Activated CD4-positive, alpha-beta T cell treated with anti-CD3 and anti-CD28 coated beads for 24 hours (primary cell): Measurements from ENCODE around the gene KIAA2012.
A peak's percentile ranks its signal among the peaks of the same experiment; 100 is the strongest.
"Not testable (repeated sequence)": the region's sequence is repeated elsewhere in the genome, so short reads cannot be mapped to it uniquely, and the experiment has no call there.

Experiments
- DNase-seq, 2 donors: peaks; one replicate each; pipeline ENCODE4 v3.0.0-alpha.2; 2020; ENCODE audit warnings: low read depth in 2 of 2

KIAA2012 gene

DNA sequence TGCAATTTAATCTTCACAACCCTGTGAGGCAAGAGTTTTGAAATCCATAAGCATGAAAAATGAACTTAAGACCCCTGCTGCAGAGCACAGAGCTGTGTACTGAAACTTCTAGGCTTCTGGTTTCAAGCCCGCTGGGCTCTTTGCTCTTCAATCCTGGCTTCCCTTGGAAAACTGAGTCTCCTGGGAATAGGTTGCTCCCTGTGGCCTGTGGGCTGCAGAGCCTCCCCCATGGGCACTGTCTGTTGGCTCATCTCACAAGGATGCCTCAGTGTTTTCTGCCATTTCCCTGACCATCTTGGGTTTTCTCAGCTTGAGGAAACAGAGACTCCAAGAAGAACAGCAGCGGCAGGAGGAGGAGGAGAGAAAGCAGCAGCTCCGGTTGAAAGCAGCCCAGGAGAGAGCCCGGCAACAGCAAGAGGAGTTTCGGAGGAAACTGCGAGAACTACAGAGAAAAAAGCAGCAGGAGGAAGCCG, 120.9 kb downstream of the KIAA2012 start:
- no peak for DNase-seq

DNA sequence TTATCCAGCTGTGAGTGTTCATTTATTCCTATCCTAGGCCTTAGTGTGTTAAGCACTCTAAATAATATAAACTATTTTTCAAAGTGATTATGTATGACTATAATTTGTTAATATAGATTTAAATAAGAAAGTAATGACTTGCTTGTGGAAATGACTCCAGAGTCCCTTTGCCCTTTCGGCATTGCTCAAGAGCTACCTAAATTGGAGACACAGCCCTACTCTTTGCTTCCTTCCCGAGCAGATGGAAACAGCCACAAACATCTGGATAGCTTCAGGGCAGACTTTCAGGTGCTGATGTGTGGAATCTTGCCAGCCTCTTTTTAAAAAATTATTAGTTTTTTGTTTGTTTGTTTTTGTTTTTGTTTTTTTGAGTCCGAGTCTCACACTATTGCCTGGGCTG, 121.4 kb downstream of the KIAA2012 start:
- no peak for DNase-seq

DNA sequence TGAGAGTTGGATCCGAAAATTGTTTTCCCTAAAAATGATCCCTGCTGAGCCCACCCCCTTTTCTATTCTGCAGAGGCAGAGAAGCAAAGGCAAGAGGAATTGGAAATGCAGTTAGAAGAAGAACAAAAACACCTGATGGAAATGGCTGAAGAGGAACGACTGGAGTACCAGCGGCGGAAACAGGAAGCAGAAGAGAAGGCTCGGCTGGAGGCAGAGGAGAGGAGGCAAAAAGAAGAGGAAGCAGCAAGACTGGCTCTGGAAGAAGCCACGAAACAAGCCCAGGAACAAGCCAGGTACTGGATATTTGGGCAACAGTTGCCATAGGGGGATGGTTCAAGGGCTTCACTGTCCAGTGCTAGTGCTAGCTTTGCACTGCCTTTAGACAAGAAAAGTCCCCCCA, 123.7 kb downstream of the KIAA2012 start:
- DNase-seq: no peak

DNA sequence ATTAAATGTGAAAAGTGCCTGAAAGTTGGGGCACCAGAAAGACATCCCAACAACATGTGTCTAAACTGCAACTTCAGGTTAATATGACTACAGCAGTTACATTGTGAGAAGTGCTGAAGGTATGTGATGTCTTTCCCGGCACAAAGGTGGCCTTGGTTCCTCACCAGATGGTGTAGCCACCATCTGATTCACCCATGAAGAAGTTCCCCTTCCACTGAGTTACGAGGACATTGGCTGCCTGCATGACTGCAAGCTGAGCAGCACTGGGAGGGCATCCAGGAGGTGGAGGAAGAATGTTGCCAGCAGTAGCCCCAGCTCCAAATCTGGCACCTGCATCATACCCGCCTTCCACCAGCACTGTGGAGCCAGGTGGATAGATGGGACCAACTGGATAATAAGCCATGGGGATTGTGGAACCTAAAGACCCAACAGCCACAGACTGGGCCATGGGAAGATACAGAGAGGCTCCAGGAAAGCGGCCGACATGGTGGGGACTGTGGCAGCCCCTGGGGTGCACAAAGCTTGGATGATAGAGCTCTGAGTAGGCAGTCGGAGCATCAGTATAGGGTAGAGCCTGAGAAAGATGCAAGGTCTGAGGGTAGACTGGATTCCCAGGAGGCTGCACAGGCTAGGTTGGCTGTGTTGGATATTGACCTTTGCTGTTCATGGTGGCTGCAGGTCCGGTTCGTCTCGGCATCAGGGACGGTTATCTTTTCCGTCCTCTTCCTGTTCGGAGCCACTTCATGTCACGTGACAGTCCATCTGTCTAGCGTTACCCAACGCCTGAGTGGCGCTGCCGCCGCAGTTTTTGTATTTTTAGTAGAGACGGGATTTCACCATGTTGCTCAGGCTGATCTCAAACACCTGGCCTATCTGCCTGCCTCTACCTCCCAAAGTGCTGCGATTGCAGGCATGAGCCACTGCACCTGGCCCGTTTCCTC, 128.4 kb downstream of the KIAA2012 start:
- DNase-seq: no peak

DNA sequence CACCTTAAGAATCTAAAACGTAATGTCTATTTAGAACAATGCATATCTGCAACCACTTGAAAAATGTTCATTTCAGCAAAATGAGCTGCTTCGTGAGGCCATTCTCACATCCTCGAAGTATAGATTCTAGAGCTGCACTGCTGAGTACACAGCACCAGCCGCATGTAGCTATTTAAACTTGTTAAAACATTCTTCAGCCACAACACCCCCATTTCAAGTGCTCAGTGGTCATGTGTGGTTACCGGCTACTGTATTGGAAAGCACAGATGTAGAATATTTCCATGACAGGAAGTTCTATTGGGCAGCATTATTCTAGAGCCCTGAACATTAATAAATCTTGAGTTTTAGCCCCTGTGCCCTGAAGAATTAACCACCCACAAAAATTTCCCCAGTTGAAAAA, 130.3 kb downstream of the KIAA2012 start:
- no peak for DNase-seq

DNA sequence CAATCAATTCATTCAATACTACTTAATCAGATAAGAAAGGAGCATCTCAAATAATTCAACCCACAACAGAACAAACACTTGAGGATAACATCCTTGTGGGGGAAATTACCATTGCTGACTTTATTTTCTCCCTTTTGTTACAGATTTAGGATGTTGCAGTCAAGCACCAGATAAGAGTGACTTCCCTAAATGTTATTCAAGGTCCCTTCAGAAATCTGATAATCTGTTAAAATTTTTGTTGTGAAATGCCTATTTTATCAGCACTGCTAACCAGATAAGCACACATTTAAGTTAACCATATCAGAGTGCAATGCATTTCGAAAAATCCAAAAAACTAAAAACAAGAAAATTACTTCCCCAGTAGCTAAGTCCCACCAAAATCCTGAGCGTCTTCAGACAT, 131.8 kb downstream of the KIAA2012 start:
- no peak for DNase-seq

DNA sequence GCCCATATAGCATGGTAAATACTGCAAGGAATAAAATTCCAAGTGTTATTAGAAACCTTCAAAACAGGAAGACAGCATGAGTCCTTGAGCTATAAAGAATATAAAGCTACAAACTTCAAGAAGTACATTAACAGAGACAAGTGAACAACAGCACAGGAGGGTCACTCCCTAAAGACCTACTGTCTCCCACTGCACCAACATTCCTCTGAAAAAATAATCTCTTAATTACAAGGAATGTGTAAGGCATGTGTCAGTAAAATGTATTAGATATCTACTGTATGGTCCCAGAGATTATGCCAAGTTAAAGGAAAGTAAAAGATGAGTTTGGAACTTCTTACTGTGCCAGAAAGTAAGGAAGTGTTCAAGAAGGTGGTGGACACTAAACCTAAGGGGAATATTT, 135.5 kb downstream of the KIAA2012 start:
- no peak for DNase-seq

DNA sequence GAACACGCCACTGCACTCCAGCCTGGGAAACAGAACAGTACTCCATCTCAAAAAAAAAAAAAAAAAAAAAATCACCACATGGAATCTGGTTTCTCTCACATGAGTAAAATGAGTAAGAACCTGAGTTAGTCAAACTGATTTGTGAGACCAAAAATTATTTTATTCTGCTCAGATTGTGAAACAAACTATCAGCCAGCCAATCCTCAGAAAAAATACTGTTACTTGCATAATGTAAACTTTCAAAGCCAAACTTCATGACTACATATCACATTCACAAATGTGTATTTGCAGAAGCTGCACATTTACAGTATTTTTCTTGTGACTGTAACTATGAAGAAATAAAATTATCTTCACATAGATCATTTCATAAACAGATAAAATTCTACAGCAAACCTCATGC, 142.1 kb downstream of the KIAA2012 start:
- DNase-seq: no peak

DNA sequence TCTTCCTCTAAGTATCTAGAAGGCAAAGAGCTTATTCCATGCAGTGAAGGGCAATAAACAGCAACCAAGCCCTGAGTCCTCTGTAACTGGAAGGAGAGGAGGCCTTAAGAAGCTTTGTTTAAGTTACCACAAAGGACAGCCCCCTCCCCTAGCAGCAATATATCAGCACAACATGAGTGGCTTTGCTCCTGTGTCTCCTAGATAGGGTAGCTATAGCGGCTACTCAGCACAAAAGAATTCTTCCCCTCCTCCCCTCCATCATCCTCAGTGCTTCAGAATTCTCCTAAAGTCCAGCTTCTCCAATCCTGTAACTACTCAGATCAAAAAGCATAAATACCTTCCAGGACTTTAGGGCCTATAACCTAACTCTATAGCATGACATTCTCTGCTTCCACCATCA, 148.8 kb downstream of the KIAA2012 start:
- no peak for DNase-seq

DNA sequence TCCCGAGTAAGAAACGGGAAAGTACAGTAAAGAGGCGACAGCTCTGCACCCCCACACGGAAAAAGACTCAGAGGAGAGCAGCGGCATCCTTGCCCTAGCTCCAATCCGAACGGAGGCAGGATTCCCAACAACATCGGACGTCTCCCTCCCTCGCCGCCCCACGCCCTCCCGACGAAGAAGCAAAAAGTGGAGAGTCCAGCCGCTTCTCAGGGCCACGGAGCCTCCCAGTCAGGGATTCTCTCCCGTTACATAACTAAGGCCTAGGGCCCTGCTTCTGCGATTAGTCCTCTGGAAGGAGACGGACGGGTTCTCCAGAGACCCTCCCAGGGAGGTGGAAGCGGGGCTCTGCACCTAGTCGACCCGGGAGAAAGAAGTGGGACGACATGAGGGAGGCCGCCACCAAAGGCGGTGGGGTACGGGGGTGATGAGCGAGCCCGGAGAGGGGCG, 164.8 kb downstream of the KIAA2012 start:
- DNase-seq: no peak

DNA sequence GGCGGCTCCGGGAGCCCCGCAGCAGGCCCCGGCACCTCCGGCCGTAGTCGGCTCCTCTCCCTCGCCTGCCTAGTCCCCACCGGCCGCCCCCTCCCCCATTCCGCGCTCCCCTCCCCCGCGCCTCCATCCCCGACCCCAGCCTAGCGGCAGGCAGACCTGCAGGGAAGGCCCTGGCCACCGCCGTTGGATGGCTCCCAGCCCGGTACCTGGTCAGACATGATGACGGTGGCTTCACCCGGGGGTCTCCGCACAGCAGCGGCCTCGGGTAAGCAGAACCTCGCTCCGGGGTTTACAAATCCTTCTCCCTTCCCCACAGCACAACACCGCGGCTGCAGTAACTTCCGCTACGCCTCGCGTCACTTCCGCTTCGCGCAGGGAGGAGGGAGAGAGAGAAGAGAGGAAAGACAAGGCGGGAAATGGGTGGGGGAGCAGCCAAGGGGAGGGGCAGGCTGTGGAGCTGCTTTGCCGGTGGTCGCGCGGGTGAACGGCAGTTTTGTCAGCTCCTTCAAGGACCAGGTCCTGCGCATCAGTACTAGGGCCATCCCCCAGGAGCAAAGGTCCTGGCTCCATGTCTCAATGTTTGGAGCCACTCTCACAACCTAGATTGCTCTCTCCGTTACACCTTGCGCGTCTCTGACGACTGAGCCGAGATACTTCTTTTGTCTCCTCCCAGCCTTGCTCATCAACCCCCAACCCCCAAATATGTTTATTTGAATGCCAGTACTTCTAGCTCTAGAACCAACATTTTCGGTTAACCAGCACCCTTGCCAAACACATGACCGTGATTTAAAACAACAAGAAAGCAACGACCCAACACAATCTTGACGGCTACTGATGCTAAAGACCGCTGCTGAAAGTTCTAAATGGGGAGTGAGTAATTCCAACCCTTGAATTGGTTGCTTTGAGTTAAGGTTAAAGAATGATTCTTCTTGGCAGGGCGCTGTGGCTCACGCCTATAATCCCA, 165.5 kb downstream of the KIAA2012 start, which contains the start of gene SUMO1:
Gene SUMO1, minus strand, starts transcription at position 364 of the 964 bp plus-strand sequence. Its CDS starts 146 bp downstream, at position 218.
- DNase-seq: peak; percentile 81 to 82

DNA sequence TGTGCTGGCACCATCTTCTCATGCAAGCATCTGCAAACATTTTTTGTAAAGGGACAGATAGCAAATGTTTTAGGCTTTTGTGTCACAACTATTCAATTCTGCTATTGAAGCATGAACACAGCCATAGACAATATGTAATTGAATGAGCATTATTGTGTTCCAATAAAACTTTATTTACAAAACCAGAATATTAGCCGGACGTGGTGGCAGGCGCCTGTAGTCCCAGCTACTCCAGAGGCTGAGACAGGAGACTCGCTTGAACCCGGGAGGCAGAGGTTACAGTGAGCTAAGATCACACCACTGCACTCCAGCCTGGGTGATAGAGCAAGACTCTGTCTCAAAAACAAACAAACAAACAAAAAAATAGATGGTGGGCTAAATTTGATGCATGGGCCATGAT, 174.7 kb downstream of the KIAA2012 start:
- DNase-seq: not testable (repeated sequence)

DNA sequence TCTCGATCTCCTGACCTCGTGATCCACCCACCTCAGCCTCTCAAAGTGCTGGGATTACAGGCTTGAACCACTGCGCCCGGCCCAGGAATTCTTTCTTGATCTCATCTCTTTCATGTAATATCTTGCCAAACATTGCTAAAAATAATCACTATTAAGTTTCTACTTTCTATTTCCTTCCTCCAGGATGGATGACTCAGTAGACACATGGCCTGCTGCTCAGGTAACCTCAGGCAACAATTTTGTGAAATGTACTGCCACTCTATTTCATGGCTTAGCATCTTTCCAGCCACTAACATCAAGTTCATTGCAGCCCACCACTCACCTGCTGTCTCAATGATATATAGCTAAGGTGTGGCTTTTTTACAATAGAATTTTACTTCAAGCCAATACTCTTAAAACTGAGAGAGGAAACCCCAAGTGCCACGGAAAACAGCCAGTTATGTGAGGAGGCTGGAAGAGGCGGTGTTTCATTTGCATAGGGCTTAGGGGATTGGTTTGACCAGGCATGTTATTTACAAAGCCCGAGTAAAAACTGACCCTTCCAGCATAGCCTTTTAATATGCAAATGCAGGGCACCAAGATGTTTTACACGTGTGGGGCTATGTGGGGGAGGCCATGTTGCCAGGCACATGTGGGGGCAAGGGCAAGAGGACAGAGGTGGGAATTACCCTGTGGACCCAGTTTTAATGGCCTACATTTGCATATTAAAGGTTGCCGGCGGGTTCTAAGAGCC, 176.6 kb downstream of the KIAA2012 start:
- DNase-seq: no peak

DNA sequence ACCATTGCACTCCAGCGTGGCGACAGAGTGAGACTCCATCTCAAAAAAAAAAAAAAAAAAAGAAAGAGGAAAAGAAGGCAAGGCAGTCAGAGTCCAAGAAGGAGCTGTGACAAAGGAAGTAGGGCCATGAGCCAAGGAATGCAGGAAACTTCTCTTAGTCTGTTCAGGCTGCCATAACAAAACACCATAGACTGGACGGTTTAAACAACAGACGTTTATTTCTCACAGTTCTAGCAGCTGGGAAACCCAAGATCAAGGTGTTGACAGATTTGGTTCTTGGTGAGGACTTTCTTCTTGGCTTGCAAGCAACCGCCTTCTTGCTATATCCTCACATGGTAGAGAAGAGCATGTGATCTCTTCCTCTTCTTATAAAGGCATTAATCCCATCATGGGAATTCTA, 178.4 kb downstream of the KIAA2012 start:
- no peak for DNase-seq
